Effector CD8-positive, alpha-beta T cell (primary cell): ENCODE results near the gene SYNGR4.

ENCODE experiments used
- DNase-seq: peaks from one replicate; lab custom pipeline; 2025; lab: John Stamatoyannopoulos, UW

SYNGR4 gene

GRCh38 chr19:48341515-48342413, 22.4 kb upstream of the SYNGR4 start:
- DNase-seq, result no peak

- no peak for DNase-seq
These were observed 21.8 kb upstream of the SYNGR4 start for GRCh38 chr19:48342414-48342738.

GRCh38 chr19:48342841-48343540, 21.2 kb upstream of the SYNGR4 start:
- DNase-seq, result no peak

- DNase-seq, result no peak
These were observed 19.3 kb upstream of the SYNGR4 start for GRCh38 chr19:48344892-48345291.

GRCh38 chr19:48346191-48346590, 18.0 kb upstream of the SYNGR4 start:
- DNase-seq, result no peak

GRCh38 chr19:48348045-48348444, 16.1 kb upstream of the SYNGR4 start:
- DNase-seq, result no peak

- no peak for DNase-seq
These were observed 15.4 kb upstream of the SYNGR4 start for GRCh38 chr19:48348737-48349136.

- no peak for DNase-seq
These were observed 13.3 kb upstream of the SYNGR4 start for GRCh38 chr19:48350856-48351255.

- DNase-seq, result peak; percentile 66
These were observed 12.8 kb upstream of the SYNGR4 start for GRCh38 chr19:48351341-48351752.

- DNase-seq, result no peak
These were observed 10.5 kb upstream of the SYNGR4 start for GRCh38 chr19:48353677-48354076.

- no peak for DNase-seq
These were observed 9.7 kb upstream of the SYNGR4 start for GRCh38 chr19:48354332-48354992.

GRCh38 chr19:48355365-48355954, 8.7 kb upstream of the SYNGR4 start:
- no peak for DNase-seq

- DNase-seq, result no peak
These were observed 5.0 kb upstream of the SYNGR4 start for GRCh38 chr19:48359123-48359522.

- no peak for DNase-seq
These were observed 2.3 kb upstream of the SYNGR4 start for GRCh38 chr19:48361912-48362311.

GRCh38 chr19:48362716-48363499, 1.3 kb upstream of the SYNGR4 start:
- peak; percentile 83 for DNase-seq

GRCh38 chr19:48363500-48363809, 712 bp upstream of the SYNGR4 start:
- peak; percentile 44 for DNase-seq

- DNase-seq, result no peak
These were observed 606 bp downstream of the SYNGR4 start for GRCh38 chr19:48364598-48365348.

- no peak for DNase-seq
These were observed 1.4 kb downstream of the SYNGR4 start for GRCh38 chr19:48365602-48366001.

- no peak for DNase-seq
These were observed 3.7 kb downstream of the SYNGR4 start for GRCh38 chr19:48367855-48368254.

- DNase-seq, result no peak
These were observed 4.8 kb downstream of the SYNGR4 start for GRCh38 chr19:48368936-48369335.

- DNase-seq, result no peak
These were observed 6.8 kb downstream of the SYNGR4 start for GRCh38 chr19:48370955-48371354.
